ENCODE results near the gene KRT5.

Gene KRT5

DNA sequence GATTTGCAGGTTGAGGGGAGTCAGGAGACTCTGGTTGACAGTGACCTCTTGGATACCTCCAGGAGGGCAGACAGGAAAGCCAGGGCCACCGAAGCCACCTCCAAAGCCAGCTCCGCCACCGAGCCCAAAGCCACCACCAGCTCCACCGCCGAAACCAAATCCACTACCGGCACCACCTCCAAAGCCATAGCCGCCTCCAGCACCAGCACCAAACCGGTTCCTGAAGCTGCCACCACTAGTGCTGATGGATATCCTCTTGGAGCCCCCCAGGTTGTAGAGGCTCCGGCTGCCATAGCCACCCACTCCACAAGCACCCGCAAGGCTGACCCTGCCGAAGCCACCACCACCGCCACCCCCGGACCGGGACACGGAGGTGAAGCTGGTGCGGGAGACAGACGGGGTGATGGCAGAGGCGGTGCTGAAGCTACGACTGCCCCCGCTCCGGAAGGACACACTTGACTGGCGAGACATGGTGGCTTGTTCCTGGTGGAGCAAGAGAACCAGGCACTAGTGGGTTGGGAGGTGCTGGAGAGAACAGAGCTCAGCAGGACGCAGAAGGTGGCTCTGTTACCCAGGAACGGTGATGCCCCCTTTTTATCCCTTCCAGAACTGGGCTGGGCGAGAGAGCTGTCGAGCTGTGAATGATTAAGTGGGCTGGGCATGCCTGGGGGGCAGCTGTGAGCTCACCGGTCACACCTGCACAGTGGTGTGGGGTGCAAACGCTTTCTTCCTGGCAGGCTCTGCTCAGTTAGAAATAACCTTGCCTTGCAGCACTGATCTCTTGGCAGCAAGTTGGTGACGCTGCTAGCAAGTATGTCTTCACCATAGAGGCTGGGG is at the start of gene KRT5:
Gene KRT5 (minus strand): TSS at position 569 of the 837 bp plus-strand sequence. CDS start 98 bp downstream, at position 471.
- DNase-seq (ENCODE audit: low spot score), result no peak

DNA sequence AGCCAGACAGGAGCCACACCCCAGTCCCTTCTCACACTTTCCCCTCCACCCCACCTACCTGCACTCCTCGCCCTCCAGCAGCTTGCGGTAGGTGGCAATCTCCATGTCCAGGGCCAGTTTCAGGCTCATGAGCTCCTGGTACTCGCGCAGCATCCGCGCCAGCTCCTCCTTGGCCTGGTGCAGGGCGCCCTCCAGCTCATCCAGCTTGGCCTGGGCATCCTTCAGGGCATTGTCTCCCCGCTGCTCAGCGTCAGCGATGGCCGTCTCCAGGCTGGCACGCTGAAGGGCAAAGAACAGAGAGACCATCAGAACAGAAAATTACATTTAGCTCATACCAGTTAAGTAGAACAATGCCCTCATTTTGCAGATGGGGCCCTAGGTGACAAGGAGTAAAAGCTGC is 47.9 kb upstream of the KRT5 start:
- no peak for DNase-seq (ENCODE audit: low spot score)

DNA sequence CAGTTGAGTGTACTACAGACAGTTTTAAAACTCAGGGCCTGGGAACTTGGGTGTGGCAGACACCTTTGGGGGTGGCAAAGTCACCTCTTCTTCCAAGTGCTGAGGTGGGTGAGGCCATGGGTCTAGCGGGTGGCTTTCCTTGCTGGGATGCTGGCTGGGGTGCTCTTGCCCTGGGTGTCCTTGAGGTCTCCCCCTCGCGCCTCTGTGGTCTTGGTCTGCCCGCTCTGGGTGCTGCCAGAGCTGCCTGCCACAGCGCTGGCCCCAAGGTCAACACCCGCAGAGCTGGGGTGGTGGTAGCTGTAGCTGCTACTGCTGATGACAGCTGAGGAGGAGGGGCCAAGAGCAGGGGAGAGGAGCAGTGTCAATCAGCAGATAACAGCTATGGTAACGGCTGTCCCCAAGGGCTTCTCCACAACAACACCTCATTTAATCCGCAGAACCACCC is 46.7 kb upstream of the KRT5 start:
- no peak for DNase-seq (ENCODE audit: low spot score)

DNA sequence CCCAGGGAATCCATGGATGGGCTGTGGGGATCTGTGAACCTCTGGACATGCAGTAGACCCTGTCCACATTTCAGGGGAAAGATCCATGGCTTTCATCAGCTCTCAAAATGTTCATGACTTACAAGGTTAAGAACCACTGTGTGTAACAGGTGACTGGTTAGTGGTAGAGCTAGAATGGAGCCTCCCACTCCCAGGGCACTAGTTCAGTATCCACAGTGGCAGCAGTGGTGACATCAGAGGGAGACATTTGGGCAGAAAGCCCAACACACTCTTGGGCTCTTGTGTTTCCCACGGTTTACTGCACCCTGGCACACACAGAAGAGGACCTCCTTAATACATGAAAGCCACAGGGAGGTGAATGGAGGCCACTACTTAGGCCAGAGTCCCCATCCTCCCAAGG is 44.4 kb upstream of the KRT5 start:
- DNase-seq (ENCODE audit: low spot score), result no peak

DNA sequence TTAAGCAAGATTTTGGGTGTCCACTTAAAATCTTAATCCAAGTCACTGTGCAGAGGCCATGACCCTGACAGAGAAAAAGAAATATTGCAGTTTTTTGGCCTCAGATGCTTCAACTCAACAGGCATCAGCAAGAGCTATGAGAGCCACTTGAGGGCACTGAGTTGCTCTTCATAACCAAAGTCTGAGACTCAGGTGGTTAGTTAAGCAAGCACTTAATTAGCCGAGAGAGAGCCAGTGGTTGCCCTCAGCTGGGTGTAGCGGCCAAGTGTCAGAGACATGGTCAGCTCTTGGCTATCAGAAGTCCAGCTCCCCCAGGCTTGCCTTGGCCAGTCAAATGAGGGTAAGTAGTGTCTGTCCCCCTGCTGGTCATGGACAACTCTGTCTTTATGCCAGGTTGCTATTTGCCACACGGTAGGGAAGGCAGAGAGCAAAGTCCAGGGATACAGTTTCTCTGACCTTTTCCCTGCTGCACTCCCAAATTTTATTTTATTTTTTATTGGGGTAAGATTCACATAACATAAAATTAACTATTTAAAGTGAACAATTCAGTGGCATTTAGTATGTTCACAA is 41.8 kb upstream of the KRT5 start:
- DNase-seq (ENCODE audit: low spot score), result no peak

DNA sequence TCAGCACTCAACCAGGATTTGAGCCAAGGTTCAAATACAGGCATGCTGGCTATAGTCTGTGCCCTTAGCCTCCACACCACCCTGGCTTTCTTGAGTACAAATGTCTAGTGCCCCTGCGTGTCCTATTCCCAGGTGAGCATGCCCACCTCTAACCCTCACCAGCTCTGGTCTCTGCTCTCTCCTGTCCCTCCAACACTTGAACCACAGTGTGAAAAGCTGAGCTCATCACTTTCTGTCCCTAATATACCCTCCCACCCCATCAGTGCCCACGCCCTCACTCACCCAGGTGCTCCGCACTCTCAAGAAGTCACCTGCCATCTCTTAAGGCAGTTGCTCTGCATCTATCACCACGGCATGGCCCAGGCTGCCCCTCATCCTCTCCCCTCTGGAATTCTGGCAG is 39.8 kb upstream of the KRT5 start:
- DNase-seq (ENCODE audit: low spot score), result no peak

DNA sequence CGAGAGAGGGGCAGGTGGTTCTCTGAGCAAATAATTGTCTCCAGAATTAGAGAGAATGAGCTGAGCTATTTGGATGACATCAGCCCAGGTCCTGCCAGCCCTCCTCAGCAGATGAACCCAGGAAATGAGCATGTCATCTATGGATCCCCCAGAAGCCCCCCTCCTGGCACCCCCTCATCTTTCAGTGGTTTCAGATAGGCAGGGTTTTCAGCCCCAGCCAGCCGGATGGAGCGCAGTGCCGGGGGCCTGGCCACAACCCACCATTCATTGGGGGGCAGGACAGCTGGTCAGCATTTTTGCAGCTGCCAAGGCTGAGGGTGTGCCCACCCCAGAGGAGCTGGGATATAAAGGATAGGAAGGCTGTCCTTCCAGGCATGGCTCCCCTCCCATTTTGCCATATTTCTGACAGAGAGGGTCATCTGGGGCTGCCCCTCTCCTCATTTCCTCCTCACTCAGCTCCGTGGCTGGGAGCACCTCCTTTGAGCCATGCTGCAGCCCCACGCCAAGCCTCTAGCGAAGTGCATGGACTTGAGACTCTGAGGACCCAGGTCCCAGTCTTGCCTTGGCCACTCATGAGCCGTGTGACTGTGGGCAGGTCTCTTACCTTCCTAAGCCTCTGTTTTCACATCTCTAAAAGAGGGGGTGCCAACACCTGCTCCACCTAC is 38.7 kb upstream of the KRT5 start:
- DNase-seq (ENCODE audit: low spot score), result no peak

DNA sequence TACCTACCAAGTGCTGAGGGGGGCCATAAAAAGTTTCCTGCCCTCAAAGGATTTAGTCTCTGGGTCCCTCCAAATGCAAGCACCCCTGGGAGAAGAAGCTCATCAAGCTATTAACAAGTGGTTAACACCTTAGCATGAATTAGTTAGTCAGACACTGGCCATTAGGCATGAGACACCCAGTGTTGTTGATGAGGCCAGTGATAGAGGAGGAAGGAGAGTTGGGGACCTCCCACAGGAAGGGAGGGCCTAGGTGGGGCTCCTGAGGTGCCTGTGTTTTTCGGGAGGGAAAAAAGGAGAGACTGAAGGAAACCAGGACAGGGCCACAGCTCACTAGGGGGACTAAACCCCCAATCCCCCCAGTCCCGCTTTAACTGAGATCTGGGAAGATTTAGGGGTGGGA is 37.3 kb upstream of the KRT5 start:
- no peak for DNase-seq (ENCODE audit: low spot score)

DNA sequence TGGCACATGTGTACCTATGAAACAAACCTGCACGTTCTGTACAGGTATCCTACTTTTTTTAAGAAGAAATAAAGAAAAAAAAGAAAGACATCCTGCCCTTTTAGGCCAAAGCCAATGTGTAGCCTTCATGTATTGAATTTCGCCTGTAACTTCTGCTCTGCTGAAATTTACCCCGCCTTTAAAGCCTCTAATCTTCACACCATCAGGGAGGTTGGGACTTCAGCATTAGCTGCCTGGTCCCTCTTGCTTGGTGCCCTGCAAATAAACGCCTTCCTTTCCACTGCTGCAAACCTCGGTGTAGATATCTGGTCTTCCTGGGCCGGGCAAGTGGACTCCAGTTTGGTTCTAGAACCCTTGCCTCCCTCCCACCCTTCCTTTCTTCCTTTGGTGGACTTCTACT is 35.4 kb upstream of the KRT5 start:
- no peak for DNase-seq (ENCODE audit: low spot score)

DNA sequence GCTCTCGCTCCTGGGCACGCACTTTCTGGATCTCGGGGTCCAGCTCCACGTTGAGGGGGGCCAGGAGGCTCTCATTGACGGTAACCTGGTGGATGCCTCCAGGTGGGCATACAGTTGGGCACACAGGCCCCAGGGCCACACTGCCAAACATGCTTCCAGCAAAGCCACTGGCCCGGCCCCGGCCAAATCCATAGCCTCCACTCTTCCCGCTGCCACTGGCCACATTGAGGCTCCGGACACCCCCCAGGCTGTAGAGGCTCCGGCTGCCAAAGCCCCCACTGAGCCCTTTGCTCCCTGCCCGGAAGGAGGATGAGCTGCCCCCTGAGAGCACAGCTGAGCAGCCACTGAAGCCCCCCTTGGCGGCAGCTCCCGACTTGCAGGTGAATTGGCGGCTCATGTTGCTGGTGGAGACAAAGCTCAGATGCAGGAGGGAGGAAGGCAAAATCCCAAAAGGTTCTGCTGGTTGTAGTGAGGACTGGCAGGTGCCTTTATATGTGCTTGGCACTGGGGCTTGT is 32.5 kb upstream of the KRT5 start, which contains the start of gene KRT71:
Gene KRT71 (minus strand): TSS at position 465 of the 515 bp plus-strand sequence. CDS start 68 bp downstream, at position 397.
- no peak for DNase-seq (ENCODE audit: low spot score)

DNA sequence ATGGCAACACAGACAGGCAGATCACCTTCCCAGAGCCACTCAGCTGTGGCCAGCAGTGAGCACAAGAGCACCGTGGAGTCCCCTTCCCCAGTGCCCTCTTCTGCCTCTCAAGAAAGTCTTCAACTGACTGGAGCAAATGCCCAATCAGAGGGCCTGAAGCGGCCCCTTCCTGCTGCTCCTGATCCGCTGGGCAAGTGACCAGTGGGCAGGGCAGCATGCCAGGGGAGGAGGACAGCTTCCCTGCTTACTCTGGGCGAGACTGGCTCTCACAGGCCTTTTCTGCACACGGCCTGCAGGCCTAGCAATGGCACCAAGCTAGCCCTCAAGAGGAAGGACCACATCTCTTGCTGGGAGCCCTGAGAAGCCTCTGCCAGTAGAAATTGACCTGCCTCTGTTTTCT is 31.9 kb upstream of the KRT5 start:
- no peak for DNase-seq (ENCODE audit: low spot score)

DNA sequence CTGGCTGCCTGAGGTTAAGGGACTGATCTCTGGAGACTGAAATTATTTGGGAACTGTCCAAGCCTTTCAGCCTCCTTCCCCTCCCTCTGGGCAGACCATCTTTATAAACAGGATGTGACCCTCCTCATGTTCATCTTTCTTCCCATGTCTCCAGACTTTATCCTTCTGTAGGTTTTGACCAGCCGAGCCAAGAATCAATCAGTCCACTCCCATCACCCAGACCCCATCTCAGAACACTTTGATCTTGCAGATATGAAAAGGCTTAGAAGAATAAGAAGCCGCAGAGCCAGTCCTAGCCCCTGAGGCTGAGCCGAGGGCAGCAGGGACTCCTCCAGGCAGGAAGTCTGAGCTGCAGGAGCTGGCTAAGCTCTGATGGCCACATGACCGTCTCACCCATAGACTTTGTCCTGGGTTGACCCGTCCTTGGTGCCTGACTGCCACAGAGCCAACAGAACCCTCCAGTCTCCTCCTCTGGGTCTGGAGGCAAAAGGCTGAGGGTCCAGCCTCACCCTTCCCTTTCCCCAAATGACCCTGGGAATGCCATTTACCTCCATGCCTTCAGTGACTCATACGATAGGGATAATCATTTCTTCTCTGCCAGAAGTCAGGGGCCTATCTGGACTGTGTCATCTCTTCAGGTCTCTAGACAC is 31.1 kb upstream of the KRT5 start:
- DNase-seq (ENCODE audit: low spot score), result no peak

DNA sequence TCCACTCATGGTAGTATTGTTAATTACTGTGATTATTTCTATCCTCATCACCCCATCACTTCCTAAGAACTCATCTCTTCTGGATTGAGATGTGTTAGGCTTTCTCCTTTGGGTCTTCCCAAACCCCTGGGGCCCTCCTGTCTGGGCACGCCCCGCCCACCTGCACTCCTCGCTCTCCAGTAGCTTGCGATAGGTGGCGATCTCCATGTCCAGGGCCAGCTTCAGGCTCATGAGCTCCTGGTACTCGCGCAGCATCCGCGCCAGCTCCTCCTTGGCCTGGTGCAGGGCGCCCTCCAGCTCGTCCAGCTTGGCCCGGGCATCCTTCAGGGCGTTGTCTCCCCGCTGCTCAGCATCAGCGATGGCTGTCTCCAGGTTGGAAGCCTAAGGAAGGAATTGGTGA is 25.9 kb upstream of the KRT5 start:
- DNase-seq (ENCODE audit: low spot score), result no peak

DNA sequence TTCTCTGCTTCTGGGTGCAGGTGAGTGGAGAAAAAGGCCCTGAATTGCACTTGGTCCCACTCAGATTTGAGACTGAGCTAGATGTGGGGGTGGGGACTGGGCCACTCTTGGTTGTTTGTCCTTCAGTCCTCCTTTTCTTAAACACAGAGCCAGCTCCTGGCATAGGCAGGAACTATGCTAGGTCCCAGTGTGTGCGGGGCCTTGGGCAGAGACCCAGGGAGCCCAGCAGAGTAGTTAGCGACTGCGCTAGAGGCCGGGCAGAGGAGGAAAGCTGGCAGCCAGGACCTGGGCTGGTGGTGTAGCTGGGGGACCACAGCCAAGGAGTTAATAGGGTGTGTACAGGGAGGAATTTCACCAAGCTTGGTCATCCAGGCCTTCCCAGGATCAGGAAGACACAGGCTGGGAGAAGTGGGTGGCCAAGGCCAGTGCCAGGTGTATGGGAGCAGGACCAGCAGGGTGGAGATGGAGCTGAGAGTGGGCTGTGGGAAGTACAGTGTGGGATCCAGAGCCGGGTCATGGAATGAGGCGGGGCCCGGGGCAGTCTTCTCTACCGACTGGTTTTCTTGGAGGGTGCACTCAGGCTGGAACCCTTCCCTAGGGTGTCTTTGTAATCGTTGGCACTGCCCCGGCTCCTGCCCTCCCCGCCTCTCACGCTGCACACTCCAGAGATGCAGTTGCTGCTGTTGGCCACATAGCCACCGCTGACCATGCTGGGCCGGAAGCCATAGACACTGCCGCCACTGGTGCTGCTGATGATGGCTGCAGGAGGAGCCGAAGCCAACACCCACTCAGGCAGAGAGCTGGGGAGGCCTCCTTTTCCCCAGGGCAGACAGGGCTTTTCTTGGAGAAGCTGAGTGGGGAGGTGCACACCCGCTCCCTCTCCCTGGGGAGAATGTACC is 24.0 kb upstream of the KRT5 start:
- no peak for DNase-seq (ENCODE audit: low spot score)

DNA sequence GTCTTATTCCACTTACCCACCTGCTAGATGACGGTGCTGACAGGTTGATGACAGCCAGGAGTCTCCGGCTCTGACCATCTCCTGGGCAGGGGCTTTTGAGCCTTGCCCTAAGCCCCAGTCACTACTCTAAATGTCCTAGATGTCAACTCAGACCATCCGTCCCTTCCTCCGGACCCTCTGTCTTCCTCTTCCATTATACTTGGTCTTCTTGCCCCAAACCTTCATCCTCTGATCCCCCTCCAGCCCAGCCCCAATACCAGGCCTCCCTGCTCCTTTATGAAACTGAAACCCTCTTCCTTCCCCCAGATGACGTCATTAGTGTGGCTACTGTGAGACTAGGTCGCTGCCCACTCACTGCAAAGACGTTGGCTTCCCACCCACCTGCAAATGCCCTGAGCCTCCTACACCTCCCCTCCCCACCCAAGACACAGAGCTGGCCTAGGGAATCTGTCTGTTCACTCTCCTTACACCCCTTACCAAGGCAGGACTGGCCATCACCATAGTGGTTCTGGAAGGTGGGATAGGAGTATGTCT is 22.7 kb upstream of the KRT5 start:
- no peak for DNase-seq (ENCODE audit: low spot score)

DNA sequence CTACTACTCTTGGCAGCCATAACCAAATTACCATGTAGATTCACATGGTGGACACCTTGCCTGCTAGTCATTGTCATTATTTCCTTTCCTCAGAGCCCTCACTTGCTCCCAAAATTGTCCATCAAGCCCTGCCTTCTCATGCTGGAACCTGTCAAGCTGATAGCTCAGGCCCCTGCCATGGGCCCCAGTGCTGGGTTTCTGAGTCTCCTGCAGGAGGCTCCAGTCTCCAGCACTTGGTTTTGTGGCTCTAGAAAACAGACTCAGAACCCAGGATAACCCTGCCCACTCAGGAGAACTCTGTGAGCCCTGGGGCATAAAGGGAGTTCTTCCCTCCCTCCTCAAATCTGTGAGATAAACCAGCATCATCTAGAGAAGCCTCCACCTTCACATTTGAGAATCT is 22.0 kb upstream of the KRT5 start:
- DNase-seq (ENCODE audit: low spot score), result no peak

DNA sequence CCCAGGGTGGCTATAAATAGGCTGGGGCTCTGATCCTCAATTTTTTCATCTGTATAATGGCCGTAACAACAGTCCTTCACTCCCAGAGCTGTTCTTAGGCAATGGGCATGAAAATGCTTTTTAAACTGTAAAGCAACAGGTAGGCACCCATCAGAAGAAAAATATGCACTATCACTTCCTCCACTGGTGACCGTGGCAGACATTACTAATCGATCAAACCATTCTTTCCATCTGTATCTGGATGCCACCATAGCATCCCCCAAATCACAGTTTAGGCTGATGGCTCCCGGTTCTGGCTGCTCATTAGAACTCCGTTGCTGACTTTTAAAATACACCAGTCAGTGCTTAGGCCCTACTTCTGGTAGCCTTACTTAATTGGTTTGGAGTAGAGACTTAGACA is 21.5 kb upstream of the KRT5 start:
- DNase-seq (ENCODE audit: low spot score), result no peak

DNA sequence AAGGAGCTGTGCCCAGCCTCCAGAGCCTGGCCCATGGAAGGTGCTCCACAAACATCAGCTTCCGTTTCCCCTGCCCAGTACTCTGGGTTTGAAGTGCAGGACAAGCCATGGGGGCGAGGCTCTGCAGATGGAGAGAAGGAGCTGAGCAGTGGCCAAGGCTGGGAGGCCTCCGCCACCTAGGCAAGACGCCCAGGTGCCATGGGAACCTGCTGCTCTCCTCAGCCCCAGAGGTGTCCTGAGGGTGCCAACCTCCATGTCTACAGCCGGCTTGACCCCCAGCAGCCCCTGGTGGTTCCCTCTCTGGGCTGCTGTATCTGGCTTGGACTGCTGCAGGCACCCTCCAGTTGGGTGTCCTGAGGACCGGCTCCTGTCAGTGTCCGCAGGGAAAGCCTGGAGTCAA is 20.3 kb upstream of the KRT5 start:
- DNase-seq (ENCODE audit: low spot score), result no peak

DNA sequence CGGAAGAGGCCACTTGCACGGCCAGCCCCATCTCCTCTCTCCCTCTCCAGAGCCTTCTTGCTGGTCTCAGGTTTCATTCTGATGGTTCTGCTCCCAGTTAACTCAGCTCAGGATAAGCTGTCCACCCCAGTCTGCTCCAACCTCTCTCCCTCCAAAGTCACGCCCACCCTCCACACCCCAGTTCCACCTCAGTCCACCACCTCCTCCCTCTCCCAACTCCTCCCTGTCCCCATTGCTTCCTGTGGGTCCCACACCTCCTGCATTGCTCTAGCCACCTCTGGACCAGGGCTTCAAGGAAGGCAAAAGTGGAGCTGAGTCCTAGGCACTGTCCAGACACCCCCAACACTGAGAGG is 19.6 kb upstream of the KRT5 start:
- no peak for DNase-seq (ENCODE audit: low spot score)

DNA sequence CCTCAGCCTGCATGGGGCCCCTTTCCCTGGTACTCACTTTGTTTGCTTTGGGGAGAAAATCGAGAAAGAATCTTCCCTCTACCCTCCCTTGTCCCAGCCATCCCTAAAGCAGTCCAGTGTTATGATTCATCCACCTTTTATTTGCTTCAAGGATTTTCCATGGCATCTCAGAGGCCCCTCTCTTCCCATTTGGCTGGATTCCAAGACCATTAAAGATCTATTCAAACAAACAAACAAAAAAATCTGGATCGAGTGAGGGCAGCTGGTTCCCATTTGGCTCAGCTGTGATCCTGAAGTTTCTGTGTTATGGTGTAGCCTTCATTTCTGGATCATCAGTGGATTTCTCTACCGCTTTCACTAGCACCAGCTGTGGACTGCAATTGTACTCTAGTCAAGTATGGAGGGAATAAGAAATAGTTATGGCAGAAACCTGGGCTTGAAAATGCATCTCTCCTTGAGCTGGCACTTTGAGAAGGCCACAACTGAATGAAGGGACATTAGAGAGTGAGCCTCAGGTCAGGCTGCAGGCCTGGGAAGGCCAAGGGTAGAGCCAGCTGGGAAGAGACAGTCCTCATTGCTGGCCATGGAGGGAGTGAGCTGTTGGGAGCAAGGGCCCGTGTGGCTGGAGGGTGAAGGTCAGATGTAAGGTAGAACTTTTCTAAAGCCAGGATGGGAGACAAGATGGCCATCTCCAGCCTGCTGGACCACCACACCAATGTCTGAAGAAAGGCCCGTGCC is 19.1 kb upstream of the KRT5 start:
- DNase-seq (ENCODE audit: low spot score), result no peak

DNA sequence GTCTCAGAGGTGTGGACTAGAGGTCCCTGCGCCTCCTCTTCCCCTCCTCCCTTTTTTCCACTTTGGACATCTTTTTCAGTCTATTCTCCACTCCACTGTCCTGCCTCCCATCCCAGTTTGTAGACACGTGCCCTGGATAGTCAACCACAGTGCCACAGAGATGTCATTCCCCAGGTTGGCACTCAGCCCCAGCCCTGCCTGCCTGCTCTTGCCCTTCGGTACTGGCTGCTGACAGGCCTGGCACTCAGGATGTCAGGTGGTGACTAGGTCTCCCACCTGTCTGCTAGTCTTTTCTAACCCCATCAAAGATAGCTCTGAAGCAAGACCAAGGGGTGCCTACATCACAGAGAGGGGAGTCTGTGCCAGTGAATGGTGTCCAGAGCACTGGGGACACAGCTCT is 16.9 kb upstream of the KRT5 start:
- DNase-seq (ENCODE audit: low spot score), result no peak

Measured in activated CD4-positive, alpha-beta T cell treated with anti-CD3 and anti-CD28 coated beads, Interleukin-2, Interleukin-4, amounts not matched to agents 100 ng/mL and 50 ng/mL, durations not matched to agents 16 hours and 8 hours (primary cell).